ENCODE data around the gene CDT1. TPM values are rescaled to one million over a fixed set of nuclear protein-coding genes. Genes with fewer than 3 reads are reported as not detected.

The CDT1 gene
- total and polyA plus RNA-seq, 2 experiments from 2014 or later: 5.9 to 11.3 TPM

- TF ChIP-seq EZH2phosphoT487 (IDR thresholded peaks at IDR 0.05; ENCODE audit: insufficient read depth, low read depth) (no peak), EZH2 (IDR thresholded peaks at IDR 0.05; ENCODE audit: insufficient read depth, poor library complexity, severe bottlenecking) (no peak)
- no peaks in the 10 kb centered on the region for H3K4me1 ChIP-seq (ENCODE audit: insufficient read depth)
These were observed 36.4 kb downstream of the CDT1 start for GRCh38 chr16:88839745-88840599.

GRCh38 chr16:88840600-88841215 lies 37.1 kb downstream of the CDT1 start:
- TF ChIP-seq EZH2phosphoT487 (IDR thresholded peaks at IDR 0.05; ENCODE audit: insufficient read depth, low read depth) (no peak), EZH2 (IDR thresholded peaks at IDR 0.05; ENCODE audit: insufficient read depth, poor library complexity, severe bottlenecking) (no peak)
- in situ Hi-C loops (cut with MboI): no loop called here

More at GRCh38 chr16:88839745-88840599, 36.4 kb downstream of the CDT1 start:
- Histone ChIP-seq H3K27me3 (replicated peaks; ENCODE audit: insufficient read depth) (no peaks in the 10 kb centered on the region), H3F3A (ENCODE audit: insufficient read depth) (no peaks in the 10 kb centered on the region), H3K4me3 (no peak overlapping the region), H2AFZ (no peak overlapping the region), H3K36me3 (ENCODE audit: low read depth) (no peaks in the 10 kb centered on the region), H4K20me1 (ENCODE audit: insufficient read depth) (no peaks in the 10 kb centered on the region), H3K79me2 (ENCODE audit: insufficient read depth) (no peaks in the 10 kb centered on the region), H3K4me2 (ENCODE audit: unreplicated experiment) (no peak overlapping the region), H3K9me3 (ENCODE audit: low read depth) (no peaks in the 10 kb centered on the region), H3K9me2 (ENCODE audit: insufficient read depth) (no peaks in the 10 kb centered on the region), H3K27ac (no peak overlapping the region), H3K9ac (no peak overlapping the region)
- 92 to 94% methylated on average over 24 of the region's 24 CpGs for WGBS, 2 experiments (ENCODE audit: low coverage in 1 of 2, low lambda C conversion rate in 2 of 2, missing lambda C conversion rate in 2 of 2)
- in situ Hi-C loops (cut with MboI): no loop called here
- DNase-seq: no peak

GRCh38 chr16:88841521-88842307 lies 38.1 kb downstream of the CDT1 start:
- no peaks in the 10 kb centered on the region for H3F3A ChIP-seq (ENCODE audit: insufficient read depth)
- in situ Hi-C loops (cut with MboI): no loop called here

More at GRCh38 chr16:88840600-88841215, 37.1 kb downstream of the CDT1 start:
- Histone ChIP-seq H3K79me2 (ENCODE audit: insufficient read depth) (no peaks in the 10 kb centered on the region), H3K27me3 (replicated peaks; ENCODE audit: insufficient read depth) (no peaks in the 10 kb centered on the region), H3K4me2 (ENCODE audit: unreplicated experiment) (no peak overlapping the region), H3K9me2 (ENCODE audit: insufficient read depth) (no peaks in the 10 kb centered on the region), H3K9me3 (ENCODE audit: low read depth) (no peaks in the 10 kb centered on the region), H3K27ac (no peak overlapping the region), H3F3A (ENCODE audit: insufficient read depth) (no peaks in the 10 kb centered on the region), H3K36me3 (ENCODE audit: low read depth) (no peaks in the 10 kb centered on the region), H3K4me1 (ENCODE audit: insufficient read depth) (no peaks in the 10 kb centered on the region), H4K20me1 (ENCODE audit: insufficient read depth) (no peaks in the 10 kb centered on the region), H3K4me3 (no peak overlapping the region), H3K9ac (no peak overlapping the region), H2AFZ (no peak overlapping the region)
- DNase-seq: no peak
- 95 to 96% methylated on average over 26 to 30 of the region's 30 CpGs for WGBS, 2 experiments (ENCODE audit: low coverage in 1 of 2, low lambda C conversion rate in 2 of 2, missing lambda C conversion rate in 2 of 2)

GRCh38 chr16:88842308-88842756 lies 38.7 kb downstream of the CDT1 start:
- H3K27ac ChIP-seq: no peak overlapping the region
- no peaks in the 10 kb centered on the region for H3K9me2 ChIP-seq (ENCODE audit: insufficient read depth)
- no peaks in the 10 kb centered on the region for H3F3A ChIP-seq (ENCODE audit: insufficient read depth)
- in situ Hi-C loops (cut with MboI): no loop called here
- H3K27me3 ChIP-seq (replicated peaks; ENCODE audit: insufficient read depth): no peaks in the 10 kb centered on the region
- DNase-seq: no peak
- 96 to 99% methylated on average over 13 to 15 of the region's 15 CpGs for WGBS, 2 experiments (ENCODE audit: low coverage in 1 of 2, low lambda C conversion rate in 2 of 2, missing lambda C conversion rate in 2 of 2)
- H2AFZ ChIP-seq: no peak overlapping the region
- H3K36me3 ChIP-seq (ENCODE audit: low read depth): no peaks in the 10 kb centered on the region
- H3K9ac ChIP-seq: no peak overlapping the region
- no peaks in the 10 kb centered on the region for H3K4me1 ChIP-seq (ENCODE audit: insufficient read depth)
- no peak overlapping the region for H3K4me3 ChIP-seq
- H3K79me2 ChIP-seq (ENCODE audit: insufficient read depth): no peaks in the 10 kb centered on the region
- no peaks in the 10 kb centered on the region for H3K9me3 ChIP-seq (ENCODE audit: low read depth)
- H4K20me1 ChIP-seq (ENCODE audit: insufficient read depth): no peaks in the 10 kb centered on the region
- no peak for TF ChIP-seq EZH2phosphoT487 (IDR thresholded peaks at IDR 0.05; ENCODE audit: insufficient read depth, low read depth)
- TF ChIP-seq EZH2 (IDR thresholded peaks at IDR 0.05; ENCODE audit: insufficient read depth, poor library complexity, severe bottlenecking): no peak
- no peak overlapping the region for H3K4me2 ChIP-seq (ENCODE audit: unreplicated experiment)

More at GRCh38 chr16:88841521-88842307, 38.1 kb downstream of the CDT1 start:
- Histone ChIP-seq H3K9ac (no peak overlapping the region), H3K4me1 (ENCODE audit: insufficient read depth) (no peaks in the 10 kb centered on the region), H4K20me1 (ENCODE audit: insufficient read depth) (no peaks in the 10 kb centered on the region), H3K4me2 (ENCODE audit: unreplicated experiment) (no peak overlapping the region), H3K36me3 (ENCODE audit: low read depth) (no peaks in the 10 kb centered on the region), H3K79me2 (ENCODE audit: insufficient read depth) (no peaks in the 10 kb centered on the region), H3K9me2 (ENCODE audit: insufficient read depth) (no peaks in the 10 kb centered on the region), H3K9me3 (ENCODE audit: low read depth) (no peaks in the 10 kb centered on the region), H3K27me3 (replicated peaks; ENCODE audit: insufficient read depth) (no peaks in the 10 kb centered on the region), H2AFZ (no peak overlapping the region), H3K27ac (no peak overlapping the region), H3K4me3 (no peak overlapping the region)
- WGBS, 2 experiments (ENCODE audit: low coverage in 1 of 2, low lambda C conversion rate in 2 of 2, missing lambda C conversion rate in 2 of 2): 96 to 98% methylated on average over 33 to 40 of the region's 40 CpGs
- no peak for DNase-seq
- TF ChIP-seq EZH2 (IDR thresholded peaks at IDR 0.05; ENCODE audit: insufficient read depth, poor library complexity, severe bottlenecking) (no peak), EZH2phosphoT487 (IDR thresholded peaks at IDR 0.05; ENCODE audit: insufficient read depth, low read depth) (no peak)
